HepG2 (cell line): ENCODE data around the gene NOS1AP. TPM values are rescaled to one million over a fixed set of nuclear protein-coding genes. Genes with fewer than 3 reads are reported as not detected.

ENCODE experiments used
- HCFC1 ChIP-seq: fragments of 150-350 bp; IDR thresholded peaks from 2 replicates; pipeline ENCODE4 v1.6.1; 2014; ENCODE audit warnings: low read depth, low read length
- JUNB ChIP-seq: sonication (generic); formaldehyde crosslinking; IDR thresholded peaks from 2 replicates; pipeline ENCODE4 v1.8.0; 2022; ENCODE audit warnings: missing genetic modification reagents, mild to moderate bottlenecking, borderline replicate concordance
- NFRKB ChIP-seq: fragments of 450-650 bp; IDR thresholded peaks from 2 replicates; pipeline ENCODE4 v1.6.1; 2017
- PHF5A ChIP-seq: IDR thresholded peaks from one replicate; pipeline ENCODE4 v1.6.1; 2018; ENCODE audit warnings: low read depth, missing genetic modification reagents; ENCODE audit not compliant: unreplicated experiment
- RAD21 ChIP-seq: fragments of 450-650 bp; formaldehyde crosslinking; IDR thresholded peaks from 2 replicates; pipeline ENCODE4 v1.5.0; 2020; ENCODE audit warnings: mild to moderate bottlenecking
- RFX5 ChIP-seq: IDR thresholded peaks from 2 replicates; pipeline ENCODE4 v1.6.1; 2011; ENCODE audit warnings: low read depth, low read length, improper control_type of control experiment
- ZNF614 ChIP-seq: IDR thresholded peaks from 2 replicates; pipeline ENCODE4 v1.6.1; 2018; ENCODE audit warnings: missing biosample characterization, missing genetic modification reagents, inconsistent platforms, borderline replicate concordance
- polyA plus RNA-seq, 8 experiments: library from polyadenylated mRNA; depleted of rRNA in 3 of 8; stranded (reverse) in 7 of 8; unstranded in 1 of 8; fragments of >200 nt; fragmentation: Illumina TruSeq in 4 of 8; extraction: Trizol in 4 of 8; gene quantifications; 2 replicates each; pipeline versions ENCODE4 v1.2.1 to v1.2.3, GENCODE V29; 2011 to 2016; ENCODE audit warnings: low read depth in 4 of 8, missing spikeins in 1 of 8, mixed read lengths in 1 of 8; ENCODE audit not compliant: insufficient read depth in 1 of 8
- total RNA-seq, 5 experiments: library from RNA; depleted of rRNA; stranded (reverse); fragments of >200 nt; fragmentation: Illumina TruSeq; extraction: Trizol; gene quantifications; 2 replicates each; pipeline ENCODE4 v1.2.3, GENCODE V29; 2016; ENCODE audit warnings: low read depth in 1 of 5
- TF ChIP-seq, protein P1 (sequence below): sonication (generic); formaldehyde crosslinking; IDR thresholded peaks from 2 replicates; pipeline ENCODE4 v1.5.0; 2020; ENCODE audit warnings: mild to moderate bottlenecking, missing genetic modification reagents, borderline replicate concordance
- TF ChIP-seq, protein P2 (sequence below): sonication (generic); formaldehyde crosslinking; conservative IDR thresholded peaks from 2 replicates; pipeline ENCODE4 v1.4.0; 2020; ENCODE audit warnings: missing genetic modification reagents
- TF ChIP-seq, protein P3 (sequence below): sonication (generic); formaldehyde crosslinking; IDR thresholded peaks from 2 replicates; pipeline ENCODE4 v1.5.0; 2020; ENCODE audit warnings: missing genetic modification reagents
- TF ChIP-seq, protein P4 (sequence below): sonication (generic); formaldehyde crosslinking; IDR thresholded peaks from 2 replicates; pipeline ENCODE4 v1.4.0; 2020; ENCODE audit warnings: missing genetic modification reagents
- TF ChIP-seq, protein P5 (sequence below): IDR thresholded peaks from 2 replicates; pipeline ENCODE4 v1.6.1; 2016; ENCODE audit warnings: low read depth
- TF ChIP-seq, protein P6 (sequence below): sonication (generic); formaldehyde crosslinking; IDR thresholded peaks from 2 replicates; pipeline ENCODE4 v1.4.0; 2020; ENCODE audit warnings: missing genetic modification reagents, mild to moderate bottlenecking, borderline replicate concordance
- TF ChIP-seq, protein P7 (sequence below): sonication (generic); formaldehyde crosslinking; IDR thresholded peaks from 2 replicates; pipeline ENCODE4 v1.5.0; 2020; ENCODE audit warnings: mild to moderate bottlenecking, missing genetic modification reagents

Gene NOS1AP
- total and polyA plus RNA-seq, 2 of the 13 experiments (the other 11 are each of a cell fraction or from before 2014, with no cell fraction given), result 2.0 to 3.3 TPM

DNA sequence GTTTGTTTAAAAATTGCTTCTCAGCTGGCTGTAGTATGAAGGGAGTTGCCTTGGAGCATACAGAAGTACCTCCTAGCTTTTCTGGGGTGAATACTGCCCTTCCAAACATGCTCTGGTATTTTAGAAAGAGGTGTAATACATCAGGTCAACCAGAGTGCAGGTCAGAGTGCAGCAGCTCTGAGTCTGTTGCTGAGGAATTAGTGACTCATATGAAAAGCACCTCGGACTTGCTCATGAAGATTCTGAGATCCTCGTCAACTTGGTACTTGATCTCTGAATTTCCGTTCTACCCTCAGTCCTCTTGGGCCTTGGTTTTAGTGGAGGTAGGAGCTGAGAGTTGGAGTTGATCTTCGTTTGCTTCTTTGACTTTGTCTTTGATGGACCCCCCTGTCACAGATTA lies 67.3 kb downstream of the NOS1AP start (continued):
- TF ChIP-seq, protein P1, sequence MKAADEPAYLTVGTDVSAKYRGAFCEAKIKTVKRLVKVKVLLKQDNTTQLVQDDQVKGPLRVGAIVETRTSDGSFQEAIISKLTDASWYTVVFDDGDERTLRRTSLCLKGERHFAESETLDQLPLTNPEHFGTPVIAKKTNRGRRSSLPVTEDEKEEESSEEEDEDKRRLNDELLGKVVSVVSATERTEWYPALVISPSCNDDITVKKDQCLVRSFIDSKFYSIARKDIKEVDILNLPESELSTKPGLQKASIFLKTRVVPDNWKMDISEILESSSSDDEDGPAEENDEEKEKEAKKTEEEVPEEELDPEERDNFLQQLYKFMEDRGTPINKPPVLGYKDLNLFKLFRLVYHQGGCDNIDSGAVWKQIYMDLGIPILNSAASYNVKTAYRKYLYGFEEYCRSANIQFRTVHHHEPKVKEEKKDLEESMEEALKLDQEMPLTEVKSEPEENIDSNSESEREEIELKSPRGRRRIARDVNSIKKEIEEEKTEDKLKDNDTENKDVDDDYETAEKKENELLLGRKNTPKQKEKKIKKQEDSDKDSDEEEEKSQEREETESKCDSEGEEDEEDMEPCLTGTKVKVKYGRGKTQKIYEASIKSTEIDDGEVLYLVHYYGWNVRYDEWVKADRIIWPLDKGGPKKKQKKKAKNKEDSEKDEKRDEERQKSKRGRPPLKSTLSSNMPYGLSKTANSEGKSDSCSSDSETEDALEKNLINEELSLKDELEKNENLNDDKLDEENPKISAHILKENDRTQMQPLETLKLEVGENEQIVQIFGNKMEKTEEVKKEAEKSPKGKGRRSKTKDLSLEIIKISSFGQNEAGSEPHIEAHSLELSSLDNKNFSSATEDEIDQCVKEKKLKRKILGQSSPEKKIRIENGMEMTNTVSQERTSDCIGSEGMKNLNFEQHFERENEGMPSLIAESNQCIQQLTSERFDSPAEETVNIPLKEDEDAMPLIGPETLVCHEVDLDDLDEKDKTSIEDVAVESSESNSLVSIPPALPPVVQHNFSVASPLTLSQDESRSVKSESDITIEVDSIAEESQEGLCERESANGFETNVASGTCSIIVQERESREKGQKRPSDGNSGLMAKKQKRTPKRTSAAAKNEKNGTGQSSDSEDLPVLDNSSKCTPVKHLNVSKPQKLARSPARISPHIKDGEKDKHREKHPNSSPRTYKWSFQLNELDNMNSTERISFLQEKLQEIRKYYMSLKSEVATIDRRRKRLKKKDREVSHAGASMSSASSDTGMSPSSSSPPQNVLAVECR (CRISPR knock-in tag), result no peak
- TF ChIP-seq ZNF614 (CRISPR knock-in tag), result peak; percentile 33; the same call in 1 of the 2 replicates
- TF ChIP-seq, protein P2, sequence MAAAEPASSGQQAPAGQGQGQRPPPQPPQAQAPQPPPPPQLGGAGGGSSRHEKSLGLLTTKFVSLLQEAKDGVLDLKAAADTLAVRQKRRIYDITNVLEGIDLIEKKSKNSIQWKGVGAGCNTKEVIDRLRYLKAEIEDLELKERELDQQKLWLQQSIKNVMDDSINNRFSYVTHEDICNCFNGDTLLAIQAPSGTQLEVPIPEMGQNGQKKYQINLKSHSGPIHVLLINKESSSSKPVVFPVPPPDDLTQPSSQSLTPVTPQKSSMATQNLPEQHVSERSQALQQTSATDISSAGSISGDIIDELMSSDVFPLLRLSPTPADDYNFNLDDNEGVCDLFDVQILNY (CRISPR knock-in tag), result no peak
- no peak for TF ChIP-seq PHF5A
- no peak for TF ChIP-seq HCFC1
- TF ChIP-seq, protein P3, sequence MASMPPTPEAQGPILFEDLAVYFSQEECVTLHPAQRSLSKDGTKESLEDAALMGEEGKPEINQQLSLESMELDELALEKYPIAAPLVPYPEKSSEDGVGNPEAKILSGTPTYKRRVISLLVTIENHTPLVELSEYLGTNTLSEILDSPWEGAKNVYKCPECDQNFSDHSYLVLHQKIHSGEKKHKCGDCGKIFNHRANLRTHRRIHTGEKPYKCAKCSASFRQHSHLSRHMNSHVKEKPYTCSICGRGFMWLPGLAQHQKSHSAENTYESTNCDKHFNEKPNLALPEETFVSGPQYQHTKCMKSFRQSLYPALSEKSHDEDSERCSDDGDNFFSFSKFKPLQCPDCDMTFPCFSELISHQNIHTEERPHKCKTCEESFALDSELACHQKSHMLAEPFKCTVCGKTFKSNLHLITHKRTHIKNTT (CRISPR knock-in tag), result no peak
- no peak for TF ChIP-seq RAD21
- no peak for TF ChIP-seq NFRKB
- TF ChIP-seq, protein P4, sequence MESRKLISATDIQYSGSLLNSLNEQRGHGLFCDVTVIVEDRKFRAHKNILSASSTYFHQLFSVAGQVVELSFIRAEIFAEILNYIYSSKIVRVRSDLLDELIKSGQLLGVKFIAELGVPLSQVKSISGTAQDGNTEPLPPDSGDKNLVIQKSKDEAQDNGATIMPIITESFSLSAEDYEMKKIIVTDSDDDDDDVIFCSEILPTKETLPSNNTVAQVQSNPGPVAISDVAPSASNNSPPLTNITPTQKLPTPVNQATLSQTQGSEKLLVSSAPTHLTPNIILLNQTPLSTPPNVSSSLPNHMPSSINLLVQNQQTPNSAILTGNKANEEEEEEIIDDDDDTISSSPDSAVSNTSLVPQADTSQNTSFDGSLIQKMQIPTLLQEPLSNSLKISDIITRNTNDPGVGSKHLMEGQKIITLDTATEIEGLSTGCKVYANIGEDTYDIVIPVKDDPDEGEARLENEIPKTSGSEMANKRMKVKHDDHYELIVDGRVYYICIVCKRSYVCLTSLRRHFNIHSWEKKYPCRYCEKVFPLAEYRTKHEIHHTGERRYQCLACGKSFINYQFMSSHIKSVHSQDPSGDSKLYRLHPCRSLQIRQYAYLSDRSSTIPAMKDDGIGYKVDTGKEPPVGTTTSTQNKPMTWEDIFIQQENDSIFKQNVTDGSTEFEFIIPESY, result no peak
- TF ChIP-seq, protein P5, sequence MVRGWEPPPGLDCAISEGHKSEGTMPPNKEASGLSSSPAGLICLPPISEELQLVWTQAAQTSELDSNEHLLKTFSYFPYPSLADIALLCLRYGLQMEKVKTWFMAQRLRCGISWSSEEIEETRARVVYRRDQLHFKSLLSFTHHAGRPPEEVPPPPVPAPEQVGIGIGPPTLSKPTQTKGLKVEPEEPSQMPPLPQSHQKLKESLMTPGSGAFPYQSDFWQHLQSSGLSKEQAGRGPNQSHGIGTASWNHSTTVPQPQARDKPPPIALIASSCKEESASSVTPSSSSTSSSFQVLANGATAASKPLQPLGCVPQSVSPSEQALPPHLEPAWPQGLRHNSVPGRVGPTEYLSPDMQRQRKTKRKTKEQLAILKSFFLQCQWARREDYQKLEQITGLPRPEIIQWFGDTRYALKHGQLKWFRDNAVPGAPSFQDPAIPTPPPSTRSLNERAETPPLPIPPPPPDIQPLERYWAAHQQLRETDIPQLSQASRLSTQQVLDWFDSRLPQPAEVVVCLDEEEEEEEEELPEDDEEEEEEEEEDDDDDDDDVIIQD (CRISPR knock-in tag), result peak; percentile 42; the same call in 1 of the 2 replicates
- TF ChIP-seq, protein P6, sequence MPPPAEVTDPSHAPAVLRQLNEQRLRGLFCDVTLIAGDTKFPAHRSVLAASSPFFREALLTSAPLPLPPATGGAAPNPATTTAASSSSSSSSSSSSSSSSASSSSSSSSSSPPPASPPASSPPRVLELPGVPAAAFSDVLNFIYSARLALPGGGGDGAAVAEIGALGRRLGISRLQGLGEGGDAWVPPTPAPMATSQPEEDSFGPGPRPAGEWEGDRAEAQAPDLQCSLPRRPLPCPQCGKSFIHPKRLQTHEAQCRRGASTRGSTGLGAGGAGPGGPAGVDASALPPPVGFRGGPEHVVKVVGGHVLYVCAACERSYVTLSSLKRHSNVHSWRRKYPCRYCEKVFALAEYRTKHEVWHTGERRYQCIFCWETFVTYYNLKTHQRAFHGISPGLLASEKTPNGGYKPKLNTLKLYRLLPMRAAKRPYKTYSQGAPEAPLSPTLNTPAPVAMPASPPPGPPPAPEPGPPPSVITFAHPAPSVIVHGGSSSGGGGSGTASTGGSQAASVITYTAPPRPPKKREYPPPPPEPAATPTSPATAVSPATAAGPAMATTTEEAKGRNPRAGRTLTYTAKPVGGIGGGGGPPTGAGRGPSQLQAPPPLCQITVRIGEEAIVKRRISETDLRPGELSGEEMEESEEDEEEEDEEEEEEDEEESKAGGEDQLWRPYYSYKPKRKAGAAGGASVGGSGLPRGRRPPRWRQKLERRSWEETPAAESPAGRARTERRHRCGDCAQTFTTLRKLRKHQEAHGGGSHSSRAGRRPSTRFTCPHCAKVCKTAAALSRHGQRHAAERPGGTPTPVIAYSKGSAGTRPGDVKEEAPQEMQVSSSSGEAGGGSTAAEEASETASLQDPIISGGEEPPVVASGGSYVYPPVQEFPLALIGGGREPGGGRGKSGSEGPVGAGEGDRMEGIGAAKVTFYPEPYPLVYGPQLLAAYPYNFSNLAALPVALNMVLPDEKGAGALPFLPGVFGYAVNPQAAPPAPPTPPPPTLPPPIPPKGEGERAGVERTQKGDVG (CRISPR knock-in tag), result no peak
- TF ChIP-seq, protein P7, sequence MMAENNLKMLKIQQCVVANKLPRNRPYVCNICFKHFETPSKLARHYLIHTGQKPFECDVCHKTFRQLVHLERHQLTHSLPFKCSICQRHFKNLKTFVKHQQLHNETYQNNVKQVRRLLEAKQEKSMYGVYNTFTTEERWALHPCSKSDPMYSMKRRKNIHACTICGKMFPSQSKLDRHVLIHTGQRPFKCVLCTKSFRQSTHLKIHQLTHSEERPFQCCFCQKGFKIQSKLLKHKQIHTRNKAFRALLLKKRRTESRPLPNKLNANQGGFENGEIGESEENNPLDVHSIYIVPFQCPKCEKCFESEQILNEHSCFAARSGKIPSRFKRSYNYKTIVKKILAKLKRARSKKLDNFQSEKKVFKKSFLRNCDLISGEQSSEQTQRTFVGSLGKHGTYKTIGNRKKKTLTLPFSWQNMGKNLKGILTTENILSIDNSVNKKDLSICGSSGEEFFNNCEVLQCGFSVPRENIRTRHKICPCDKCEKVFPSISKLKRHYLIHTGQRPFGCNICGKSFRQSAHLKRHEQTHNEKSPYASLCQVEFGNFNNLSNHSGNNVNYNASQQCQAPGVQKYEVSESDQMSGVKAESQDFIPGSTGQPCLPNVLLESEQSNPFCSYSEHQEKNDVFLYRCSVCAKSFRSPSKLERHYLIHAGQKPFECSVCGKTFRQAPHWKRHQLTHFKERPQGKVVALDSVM (CRISPR knock-in tag), result no peak
- no peak for TF ChIP-seq RFX5
- TF ChIP-seq JUNB (CRISPR knock-in tag), result no peak; the same call in 1 of the 2 replicates
